CD8-positive, alpha-beta memory T cell (primary cell): Measurements from ENCODE around the gene EGFR. TPM values are rescaled to one million over a fixed set of nuclear protein-coding genes. Genes with fewer than 3 reads are reported as not detected.

Experiments
- CTCF ChIA-PET: fragments of 350-600 bp; sonication (Branson Sonifier 250); formaldehyde crosslinking; loops from one replicate; lab custom pipeline; 2021; ENCODE audit warnings: antibody characterized with exemption; lab: Charles Lee
- POLR2A ChIA-PET: fragments of 350-600 bp; sonication (Branson Sonifier 250); formaldehyde crosslinking; loops from one replicate; lab custom pipeline; 2021; ENCODE audit warnings: antibody characterized with exemption; lab: Charles Lee
- DNase-seq, 5 donors: peaks; one replicate each; pipeline versions ENCODE4 v3.0.0 to v3.0.0-alpha.2; 2020 to 2022; ENCODE audit warnings: mixed read lengths in 1 of 5
- H3K27ac ChIP-seq: one replicate; pipeline ENCODE4 v1.7.0; 2013; ENCODE audit warnings: low read depth, mild to moderate bottlenecking, low read length, moderate library complexity
- H3K27me3 ChIP-seq: 2 replicates; pipeline ENCODE4 v1.7.0; 2013; ENCODE audit warnings: low read length, mild to moderate bottlenecking; ENCODE audit not compliant: insufficient read depth, poor library complexity, severe bottlenecking
- H3K36me3 ChIP-seq: 2 replicates; pipeline ENCODE4 v1.7.0; 2013; ENCODE audit warnings: mild to moderate bottlenecking, low read length, moderate library complexity; ENCODE audit not compliant: insufficient read depth
- H3K4me1 ChIP-seq: 2 replicates; pipeline ENCODE4 v1.7.0; 2013; ENCODE audit warnings: mild to moderate bottlenecking, low read length, moderate library complexity; ENCODE audit not compliant: insufficient read depth
- H3K4me3 ChIP-seq: 2 replicates; pipeline ENCODE4 v1.7.0; 2013; ENCODE audit warnings: mild to moderate bottlenecking, low read length
- H3K9me3 ChIP-seq: 2 replicates; pipeline ENCODE4 v1.7.0; 2013; ENCODE audit warnings: mild to moderate bottlenecking, low read length
- H3K27ac Mint-ChIP-seq, 8 donors: one replicate each; pipeline ENCODE4 v1.8.0; 2020 to 2021; ENCODE audit warnings: mixed read lengths in 8 of 8, mild to moderate bottlenecking in 6 of 8, inconsistent platforms in 3 of 8, moderate library complexity in 3 of 8
- H3K27me3 Mint-ChIP-seq, 2 donors: one replicate each; pipeline ENCODE4 v1.8.0; 2020 to 2021; ENCODE audit warnings: mixed read lengths in 2 of 2, mild to moderate bottlenecking in 1 of 2, moderate library complexity in 1 of 2
- H3K36me3 Mint-ChIP-seq, 3 donors: one replicate each; pipeline ENCODE4 v1.8.0; 2020 to 2021; ENCODE audit warnings: mixed read lengths in 3 of 3, inconsistent platforms in 1 of 3, mild to moderate bottlenecking in 1 of 3
- H3K4me1 Mint-ChIP-seq, 3 donors: one replicate each; pipeline ENCODE4 v1.8.0; 2020 to 2021; ENCODE audit warnings: mixed read lengths in 3 of 3, inconsistent platforms in 1 of 3, mild to moderate bottlenecking in 1 of 3
- H3K4me3 Mint-ChIP-seq, 7 donors: one replicate each; pipeline ENCODE4 v1.8.0; 2020 to 2021; ENCODE audit warnings: mixed read lengths in 7 of 7, mild to moderate bottlenecking in 6 of 7, moderate library complexity in 4 of 7, inconsistent platforms in 2 of 7
- H3K9me3 Mint-ChIP-seq, 5 donors: one replicate each; pipeline ENCODE4 v1.8.0; 2020 to 2022; ENCODE audit warnings: mixed read lengths in 5 of 5, mild to moderate bottlenecking in 3 of 5, moderate library complexity in 2 of 5, inconsistent platforms in 1 of 5
- polyA plus RNA-seq: library from polyadenylated mRNA; unstranded; fragments of 300-500 nt; fragmentation: Illumina TruSeq; gene quantifications from one replicate; pipeline ENCODE4 v1.2.3, GENCODE V29; 2021
- total RNA-seq, 2 experiments: library from RNA; stranded (reverse); gene quantifications; one replicate each; pipeline ENCODE4 v1.2.3, GENCODE V29; 2021

Gene EGFR
- total and polyA plus RNA-seq, 3 experiments from 2014 or later, result not detected

DNA sequence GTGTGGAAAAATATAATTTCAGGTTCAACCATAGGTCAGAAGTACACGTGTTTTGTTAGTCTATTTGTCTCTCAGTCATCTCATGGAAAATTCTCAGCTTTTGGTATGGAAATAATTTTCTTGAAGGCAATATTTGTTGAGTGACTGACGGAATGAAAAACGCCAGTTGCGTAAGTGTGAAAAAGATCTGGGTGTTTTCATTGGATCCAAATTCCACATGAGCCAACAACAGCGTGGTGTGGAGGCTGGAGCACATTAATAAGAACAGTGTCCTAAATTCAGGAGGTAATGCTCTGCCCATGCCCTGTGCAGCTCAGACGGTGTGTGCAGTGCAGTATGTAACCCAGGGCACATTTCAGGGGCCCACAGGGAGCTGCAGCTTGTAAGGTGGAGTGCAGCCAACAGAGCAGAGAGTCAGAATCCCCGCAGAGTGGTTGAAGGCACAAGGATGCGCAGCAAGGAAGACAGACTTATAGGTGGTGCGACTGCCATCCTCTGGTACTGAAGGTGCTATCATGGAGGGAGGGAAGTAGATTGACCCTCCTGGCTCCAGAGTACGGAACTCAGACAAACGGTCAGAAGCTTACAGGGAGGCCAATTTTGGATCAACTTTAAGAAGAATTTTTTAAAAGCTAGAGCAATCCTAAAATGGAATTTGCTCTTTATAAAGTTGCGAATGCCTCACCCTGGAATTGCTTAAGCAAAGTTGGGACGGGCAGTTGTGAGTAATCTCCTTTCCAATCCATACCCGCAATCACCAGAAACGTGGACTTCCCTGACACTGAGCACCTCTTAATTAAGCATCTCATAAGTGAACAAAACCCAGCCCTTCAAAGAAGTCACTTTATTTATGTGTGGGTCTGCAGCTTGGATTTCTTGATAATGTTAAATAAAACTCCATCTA is 38.0 kb downstream of the EGFR start:
- Mint-ChIP-seq H3K36me3 (no peaks in the 10 kb centered on the region), H3K27ac (no peak overlapping the region), H3K4me3 (no peak overlapping the region), H3K4me1 (no peaks in the 10 kb centered on the region), H3K9me3 (no peaks in the 10 kb centered on the region), H3K27me3 (peaks cover 3 to 10% of the 10 kb centered on the region in 2 donors)
- CTCF ChIA-PET, result no interaction called here
- no peak overlapping the region for H3K4me3 ChIP-seq
- no peaks in the 10 kb centered on the region for H3K36me3 ChIP-seq
- no peaks in the 10 kb centered on the region for H3K9me3 ChIP-seq
- no peak overlapping the region for H3K27ac ChIP-seq
- no peaks in the 10 kb centered on the region for H3K27me3 ChIP-seq
- POLR2A ChIA-PET, result no interaction called here
- H3K4me1 ChIP-seq, result no peaks in the 10 kb centered on the region
- DNase-seq, result no peak

GRCh38 chr7:55058314-55058713 is 39.5 kb downstream of the EGFR start:
- no peaks in the 10 kb centered on the region for H3K4me1 ChIP-seq
- no peaks in the 10 kb centered on the region for H3K27me3 ChIP-seq
- DNase-seq, result no peak
- no peaks in the 10 kb centered on the region for H3K36me3 ChIP-seq
- no peaks in the 10 kb centered on the region for H3K4me1 Mint-ChIP-seq
- H3K9me3 Mint-ChIP-seq, result no peaks in the 10 kb centered on the region
- H3K27me3 Mint-ChIP-seq, result peaks cover 4 to 22% of the 10 kb centered on the region in 2 donors
- no peak overlapping the region for H3K27ac ChIP-seq
- H3K27ac Mint-ChIP-seq, result no peak overlapping the region
- H3K9me3 ChIP-seq, result no peaks in the 10 kb centered on the region
- H3K4me3 Mint-ChIP-seq, result no peak overlapping the region
- POLR2A ChIA-PET, result no interaction called here
- H3K4me3 ChIP-seq, result no peak overlapping the region
- no peaks in the 10 kb centered on the region for H3K36me3 Mint-ChIP-seq
- CTCF ChIA-PET, result no interaction called here

DNA sequence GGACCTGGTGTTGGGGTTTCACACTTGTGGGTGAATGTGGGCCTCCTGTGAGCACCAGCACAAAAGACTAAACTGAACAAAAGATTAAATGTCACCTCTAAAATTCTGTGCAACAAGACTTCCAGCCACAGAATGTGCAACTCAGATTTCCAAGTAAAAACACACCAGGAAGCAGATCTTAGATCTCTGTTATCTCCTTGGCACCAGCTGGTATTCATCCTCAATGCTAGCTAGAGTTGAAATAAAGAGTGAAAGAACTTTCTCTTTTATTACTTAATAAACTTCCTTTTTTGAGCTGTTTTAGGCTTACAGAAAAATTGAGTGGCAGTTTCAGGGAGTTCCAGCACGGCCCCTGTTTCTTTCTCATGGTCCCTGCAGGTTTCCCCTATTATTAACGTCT is 40.2 kb downstream of the EGFR start:
- H3K4me3 Mint-ChIP-seq, result no peak overlapping the region
- Histone ChIP-seq H3K4me1 (no peaks in the 10 kb centered on the region), H3K9me3 (no peaks in the 10 kb centered on the region), H3K4me3 (no peak overlapping the region), H3K36me3 (no peaks in the 10 kb centered on the region), H3K27ac (no peak overlapping the region), H3K27me3 (no peaks in the 10 kb centered on the region)
- H3K36me3 Mint-ChIP-seq, result no peaks in the 10 kb centered on the region
- no peak for DNase-seq
- H3K27me3 Mint-ChIP-seq, result peaks cover 4 to 25% of the 10 kb centered on the region in 2 donors
- no peaks in the 10 kb centered on the region for H3K4me1 Mint-ChIP-seq
- POLR2A ChIA-PET, result no interaction called here
- H3K9me3 Mint-ChIP-seq, result no peaks in the 10 kb centered on the region
- CTCF ChIA-PET, result no interaction called here
- no peak overlapping the region for H3K27ac Mint-ChIP-seq

DNA sequence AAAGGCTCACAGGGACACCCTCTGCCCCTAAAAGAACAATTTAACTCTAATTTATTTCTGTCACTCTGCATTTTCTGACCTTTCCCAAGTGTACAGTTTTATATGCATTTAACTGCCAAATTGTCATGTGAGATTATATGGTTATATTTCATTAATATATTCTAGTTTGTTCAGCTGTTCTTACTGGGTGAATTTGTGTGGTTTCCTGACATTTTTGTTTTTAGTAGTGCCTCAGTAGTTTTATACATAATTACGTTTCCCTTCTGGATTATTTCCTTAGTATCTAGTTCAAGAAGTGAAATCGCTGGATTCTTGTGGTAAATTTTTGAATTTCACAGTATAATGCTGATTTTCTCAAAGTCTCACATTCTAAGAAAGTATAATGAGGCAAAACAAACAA is 41.3 kb downstream of the EGFR start:
- no peaks in the 10 kb centered on the region for H3K4me1 ChIP-seq
- H3K4me3 ChIP-seq, result no peak overlapping the region
- no peak overlapping the region for H3K27ac ChIP-seq
- DNase-seq, result no peak
- ChIA-PET POLR2A (no interaction called here), CTCF (no interaction called here)
- no peaks in the 10 kb centered on the region for H3K9me3 ChIP-seq
- H3K36me3 ChIP-seq, result no peaks in the 10 kb centered on the region
- Mint-ChIP-seq H3K4me1 (no peaks in the 10 kb centered on the region), H3K27ac (no peak overlapping the region), H3K9me3 (no peaks in the 10 kb centered on the region), H3K27me3 (peaks cover 2 to 28% of the 10 kb centered on the region in 2 donors), H3K36me3 (no peaks in the 10 kb centered on the region), H3K4me3 (no peak overlapping the region)
- H3K27me3 ChIP-seq, result no peaks in the 10 kb centered on the region

- H3K36me3 ChIP-seq, result no peaks in the 10 kb centered on the region
- H3K4me3 Mint-ChIP-seq, result no peak overlapping the region
These were observed 41.8 kb downstream of the EGFR start for GRCh38 chr7:55060636-55061022.

DNA sequence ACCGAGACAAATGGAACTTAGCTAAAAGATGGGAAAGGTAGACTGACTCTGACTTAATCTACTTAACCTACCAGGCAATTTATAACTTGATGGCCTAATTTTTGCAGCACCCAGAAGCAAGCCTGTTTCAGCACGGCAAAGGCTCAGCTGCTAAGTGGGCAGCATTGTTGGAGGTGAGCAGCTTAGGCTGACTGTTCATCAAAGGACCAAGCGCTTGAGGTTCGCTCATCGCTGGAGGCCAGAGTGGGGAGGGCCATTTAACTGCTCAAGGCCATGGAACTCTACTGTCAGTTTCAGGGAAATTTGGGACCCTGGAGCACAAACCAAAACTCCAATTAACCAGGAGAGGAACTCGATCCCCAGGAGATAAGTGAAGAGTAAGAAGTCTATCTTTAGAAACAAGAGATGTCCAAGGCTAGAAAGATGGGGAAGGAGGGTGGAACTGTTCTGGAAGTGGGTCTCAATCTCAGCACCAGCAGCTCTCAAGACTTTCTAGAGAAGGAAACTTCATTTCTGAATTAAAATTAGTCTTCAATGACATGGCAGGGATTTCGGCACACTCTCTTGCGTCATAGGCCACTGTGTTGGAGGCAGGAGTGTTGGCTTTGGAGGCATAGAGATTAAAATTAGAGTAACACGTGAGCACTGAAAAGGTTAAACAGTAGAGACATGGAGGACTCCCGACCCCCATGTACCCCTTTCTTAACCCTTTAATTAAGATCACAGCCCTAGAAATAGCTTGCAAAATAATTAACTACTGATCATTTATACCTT is 43.1 kb downstream of the EGFR start:
- no peak overlapping the region for H3K27ac Mint-ChIP-seq
- Histone ChIP-seq H3K27me3 (no peaks in the 10 kb centered on the region), H3K36me3 (no peaks in the 10 kb centered on the region), H3K4me1 (no peaks in the 10 kb centered on the region), H3K27ac (no peak overlapping the region), H3K4me3 (no peak overlapping the region), H3K9me3 (no peaks in the 10 kb centered on the region)
- POLR2A ChIA-PET, result no interaction called here
- CTCF ChIA-PET, result no interaction called here
- no peaks in the 10 kb centered on the region for H3K9me3 Mint-ChIP-seq
- peaks cover 5 to 21% of the 10 kb centered on the region in 2 donors for H3K27me3 Mint-ChIP-seq
- H3K4me3 Mint-ChIP-seq, result no peak overlapping the region
- no peak for DNase-seq
- H3K4me1 Mint-ChIP-seq, result no peaks in the 10 kb centered on the region
- no peaks in the 10 kb centered on the region for H3K36me3 Mint-ChIP-seq

More at GRCh38 chr7:55060636-55061022, 41.8 kb downstream of the EGFR start:
- Mint-ChIP-seq H3K27me3 (peaks cover 2 to 23% of the 10 kb centered on the region in 2 donors), H3K4me1 (no peaks in the 10 kb centered on the region), H3K9me3 (no peaks in the 10 kb centered on the region), H3K36me3 (no peaks in the 10 kb centered on the region), H3K27ac (no peak overlapping the region)
- no peaks in the 10 kb centered on the region for H3K9me3 ChIP-seq
- DNase-seq, result no peak
- no peaks in the 10 kb centered on the region for H3K4me1 ChIP-seq
- POLR2A ChIA-PET, result no interaction called here
- no peak overlapping the region for H3K27ac ChIP-seq
- CTCF ChIA-PET, result no interaction called here
- no peak overlapping the region for H3K4me3 ChIP-seq
- no peaks in the 10 kb centered on the region for H3K27me3 ChIP-seq

- no peaks in the 10 kb centered on the region for H3K9me3 Mint-ChIP-seq
- no peak overlapping the region for H3K27ac Mint-ChIP-seq
- Histone ChIP-seq H3K4me3 (no peak overlapping the region), H3K4me1 (no peaks in the 10 kb centered on the region), H3K27ac (no peak overlapping the region), H3K9me3 (no peaks in the 10 kb centered on the region), H3K27me3 (no peaks in the 10 kb centered on the region), H3K36me3 (no peaks in the 10 kb centered on the region)
- ChIA-PET CTCF (no interaction called here), POLR2A (no interaction called here)
- H3K27me3 Mint-ChIP-seq, result peaks cover 8 to 21% of the 10 kb centered on the region in 2 donors
- no peak for DNase-seq
- no peak overlapping the region for H3K4me3 Mint-ChIP-seq
- no peaks in the 10 kb centered on the region for H3K4me1 Mint-ChIP-seq
- no peaks in the 10 kb centered on the region for H3K36me3 Mint-ChIP-seq
These were observed 44.2 kb downstream of the EGFR start for GRCh38 chr7:55063061-55063460.

- Mint-ChIP-seq H3K27me3 (peaks cover 8 to 21% of the 10 kb centered on the region in 2 donors), H3K27ac (no peak overlapping the region), H3K9me3 (no peaks in the 10 kb centered on the region), H3K4me3 (no peak overlapping the region), H3K36me3 (no peaks in the 10 kb centered on the region), H3K4me1 (no peaks in the 10 kb centered on the region)
- POLR2A ChIA-PET, result no interaction called here
- Histone ChIP-seq H3K4me3 (no peak overlapping the region), H3K4me1 (no peaks in the 10 kb centered on the region), H3K27ac (no peak overlapping the region), H3K9me3 (no peaks in the 10 kb centered on the region), H3K27me3 (no peaks in the 10 kb centered on the region), H3K36me3 (no peaks in the 10 kb centered on the region)
- no peak for DNase-seq
- CTCF ChIA-PET, result no interaction called here
These were observed 44.8 kb downstream of the EGFR start for GRCh38 chr7:55063633-55064032.
